Stimulated activated CD4-positive, alpha-beta T cell treated with anti-CD3 and anti-CD28 coated beads, Interleukin-12 subunit alpha, Interleukin-12 subunit beta, amount 100 ng/mL, for 24 hours (primary cell): ENCODE data around the gene TIAM1.

ENCODE experiments used
- DNase-seq, 2 experiments: peaks; one replicate each; pipeline ENCODE4 v3.0.0-alpha.2; 2020; ENCODE audit warnings: low read depth in 2 of 2

The TIAM1 gene

GRCh38 chr21:31087639-31088473 is 256.2 kb downstream of the TIAM1 start:
- no peak for DNase-seq

DNA sequence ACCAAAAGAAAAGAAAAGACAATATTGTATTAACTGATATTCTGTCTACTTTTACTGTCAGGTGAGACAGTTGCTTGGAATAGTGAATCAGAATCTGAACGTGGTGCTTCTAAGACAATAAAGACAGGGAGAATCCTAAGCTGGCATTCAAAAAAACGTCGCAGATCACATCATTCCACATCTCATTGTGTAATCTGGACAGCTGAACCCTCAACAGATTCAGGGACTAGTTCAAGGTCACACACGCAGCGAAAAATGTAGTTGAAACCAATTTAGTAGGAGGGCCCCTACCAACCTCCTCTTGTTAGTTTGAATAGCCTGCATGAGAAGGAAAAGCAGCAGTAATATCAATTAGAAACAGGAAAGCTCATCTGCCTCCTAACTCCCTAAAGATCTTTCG is 259.4 kb downstream of the TIAM1 start:
- DNase-seq, result no peak

- DNase-seq, result no peak
Observed at GRCh38 chr21:31078796-31079195, 265.3 kb downstream of the TIAM1 start.

DNA sequence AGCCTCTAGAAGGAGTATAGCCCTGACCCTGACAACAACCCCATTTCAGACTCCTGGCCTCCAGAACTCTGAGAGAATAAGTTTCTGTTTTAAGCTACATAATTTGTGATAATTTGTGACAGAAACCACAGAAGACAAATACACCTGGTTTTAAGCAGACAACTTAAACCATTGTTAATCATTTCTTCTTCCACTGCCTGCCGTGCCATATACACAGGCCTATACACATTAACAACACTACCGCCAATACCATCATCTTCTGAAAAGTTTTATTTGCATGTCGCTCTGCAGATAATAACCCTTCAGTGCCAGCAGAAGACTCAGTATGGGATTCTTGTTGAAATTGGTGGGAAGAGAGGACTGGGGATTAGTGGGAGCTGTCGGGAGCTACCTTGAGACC is 265.8 kb downstream of the TIAM1 start:
- DNase-seq, result no peak

GRCh38 chr21:31075848-31076247 is 268.2 kb downstream of the TIAM1 start:
- DNase-seq, result no peak

- DNase-seq, result no peak
Observed at GRCh38 chr21:31072533-31072932, 271.5 kb downstream of the TIAM1 start.
